ENCODE data around the gene SMIM32.

DNA sequence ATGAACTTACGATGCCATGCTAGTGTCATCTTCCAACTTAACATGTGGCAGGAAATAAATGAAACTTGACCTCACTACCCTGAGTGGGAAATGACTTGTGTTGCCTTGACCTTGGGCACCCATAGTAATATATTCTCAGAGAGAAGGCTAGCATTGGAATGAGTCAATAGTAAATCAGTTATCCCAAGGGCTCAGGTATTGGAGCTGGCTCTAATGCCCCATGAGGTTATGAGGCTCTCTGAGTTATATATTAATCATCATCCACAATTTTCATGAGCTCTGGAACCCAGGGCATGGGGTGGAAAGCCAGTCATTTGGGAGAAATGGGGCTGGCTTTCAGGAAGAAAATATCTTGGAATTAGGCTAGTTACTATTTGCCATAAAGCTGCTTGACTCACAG is 42.4 kb upstream of the SMIM32 start:
- TF ChIP-seq, protein P1, sequence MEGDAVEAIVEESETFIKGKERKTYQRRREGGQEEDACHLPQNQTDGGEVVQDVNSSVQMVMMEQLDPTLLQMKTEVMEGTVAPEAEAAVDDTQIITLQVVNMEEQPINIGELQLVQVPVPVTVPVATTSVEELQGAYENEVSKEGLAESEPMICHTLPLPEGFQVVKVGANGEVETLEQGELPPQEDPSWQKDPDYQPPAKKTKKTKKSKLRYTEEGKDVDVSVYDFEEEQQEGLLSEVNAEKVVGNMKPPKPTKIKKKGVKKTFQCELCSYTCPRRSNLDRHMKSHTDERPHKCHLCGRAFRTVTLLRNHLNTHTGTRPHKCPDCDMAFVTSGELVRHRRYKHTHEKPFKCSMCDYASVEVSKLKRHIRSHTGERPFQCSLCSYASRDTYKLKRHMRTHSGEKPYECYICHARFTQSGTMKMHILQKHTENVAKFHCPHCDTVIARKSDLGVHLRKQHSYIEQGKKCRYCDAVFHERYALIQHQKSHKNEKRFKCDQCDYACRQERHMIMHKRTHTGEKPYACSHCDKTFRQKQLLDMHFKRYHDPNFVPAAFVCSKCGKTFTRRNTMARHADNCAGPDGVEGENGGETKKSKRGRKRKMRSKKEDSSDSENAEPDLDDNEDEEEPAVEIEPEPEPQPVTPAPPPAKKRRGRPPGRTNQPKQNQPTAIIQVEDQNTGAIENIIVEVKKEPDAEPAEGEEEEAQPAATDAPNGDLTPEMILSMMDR (conservative IDR thresholded peaks at IDR 0.05; ENCODE audit: low read depth in 2 of 2), result no peak
- TF ChIP-seq, protein P2, sequence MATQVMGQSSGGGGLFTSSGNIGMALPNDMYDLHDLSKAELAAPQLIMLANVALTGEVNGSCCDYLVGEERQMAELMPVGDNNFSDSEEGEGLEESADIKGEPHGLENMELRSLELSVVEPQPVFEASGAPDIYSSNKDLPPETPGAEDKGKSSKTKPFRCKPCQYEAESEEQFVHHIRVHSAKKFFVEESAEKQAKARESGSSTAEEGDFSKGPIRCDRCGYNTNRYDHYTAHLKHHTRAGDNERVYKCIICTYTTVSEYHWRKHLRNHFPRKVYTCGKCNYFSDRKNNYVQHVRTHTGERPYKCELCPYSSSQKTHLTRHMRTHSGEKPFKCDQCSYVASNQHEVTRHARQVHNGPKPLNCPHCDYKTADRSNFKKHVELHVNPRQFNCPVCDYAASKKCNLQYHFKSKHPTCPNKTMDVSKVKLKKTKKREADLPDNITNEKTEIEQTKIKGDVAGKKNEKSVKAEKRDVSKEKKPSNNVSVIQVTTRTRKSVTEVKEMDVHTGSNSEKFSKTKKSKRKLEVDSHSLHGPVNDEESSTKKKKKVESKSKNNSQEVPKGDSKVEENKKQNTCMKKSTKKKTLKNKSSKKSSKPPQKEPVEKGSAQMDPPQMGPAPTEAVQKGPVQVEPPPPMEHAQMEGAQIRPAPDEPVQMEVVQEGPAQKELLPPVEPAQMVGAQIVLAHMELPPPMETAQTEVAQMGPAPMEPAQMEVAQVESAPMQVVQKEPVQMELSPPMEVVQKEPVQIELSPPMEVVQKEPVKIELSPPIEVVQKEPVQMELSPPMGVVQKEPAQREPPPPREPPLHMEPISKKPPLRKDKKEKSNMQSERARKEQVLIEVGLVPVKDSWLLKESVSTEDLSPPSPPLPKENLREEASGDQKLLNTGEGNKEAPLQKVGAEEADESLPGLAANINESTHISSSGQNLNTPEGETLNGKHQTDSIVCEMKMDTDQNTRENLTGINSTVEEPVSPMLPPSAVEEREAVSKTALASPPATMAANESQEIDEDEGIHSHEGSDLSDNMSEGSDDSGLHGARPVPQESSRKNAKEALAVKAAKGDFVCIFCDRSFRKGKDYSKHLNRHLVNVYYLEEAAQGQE (IDR thresholded peaks at IDR 0.05; ENCODE audit: unreplicated experiment), result no peak
- TF ChIP-seq EZH2 (IDR thresholded peaks at IDR 0.05; ENCODE audit: low read depth, unreplicated experiment) (no peak), EZH2phosphoT487 (IDR thresholded peaks at IDR 0.05; ENCODE audit: unreplicated experiment) (no peak), POLR2AphosphoS5 (IDR thresholded peaks at IDR 0.05; ENCODE audit: low read depth) (no peak), ETS1 (IDR thresholded peaks at IDR 0.05) (no peak), ZNF331 (CRISPR knock-in tag; IDR thresholded peaks at IDR 0.05; ENCODE audit: low read depth) (no peak), JUNB (IDR thresholded peaks at IDR 0.05; ENCODE audit: unreplicated experiment) (no peak)

All from GM23338 (cell line).